Immature natural killer cell (primary cell): ENCODE data around the gene KLK15. TPM values are rescaled to one million over a fixed set of nuclear protein-coding genes. Genes with fewer than 3 reads are reported as not detected.

ENCODE experiments used
- DNase-seq, 3 donors: peaks; one replicate each; pipeline ENCODE4 v3.0.0; 2022; ENCODE audit warnings: mixed read lengths in 1 of 3
- H3K27ac Mint-ChIP-seq, 6 donors: one replicate each; pipeline ENCODE4 v1.8.0; 2020; ENCODE audit warnings: mixed read lengths in 6 of 6, mild to moderate bottlenecking in 5 of 6, inconsistent platforms in 4 of 6, moderate library complexity in 3 of 6
- H3K27me3 Mint-ChIP-seq, 3 donors: one replicate each; pipeline ENCODE4 v1.8.0; 2020 to 2021; ENCODE audit warnings: low read depth in 3 of 3, mild to moderate bottlenecking in 3 of 3, mixed read lengths in 3 of 3, moderate library complexity in 3 of 3, inconsistent platforms in 1 of 3
- H3K36me3 Mint-ChIP-seq, 3 donors: one replicate each; pipeline ENCODE4 v1.8.0; 2020; ENCODE audit warnings: mixed read lengths in 3 of 3, inconsistent platforms in 2 of 3, mild to moderate bottlenecking in 2 of 3
- H3K4me1 Mint-ChIP-seq, 2 donors: one replicate each; pipeline ENCODE4 v1.8.0; 2020; ENCODE audit warnings: inconsistent platforms in 2 of 2, mild to moderate bottlenecking in 2 of 2, mixed read lengths in 2 of 2, moderate library complexity in 1 of 2
- H3K4me3 Mint-ChIP-seq, 5 donors: one replicate each; pipeline ENCODE4 v1.8.0; 2020; ENCODE audit warnings: mild to moderate bottlenecking in 5 of 5, mixed read lengths in 5 of 5, inconsistent platforms in 3 of 5, moderate library complexity in 3 of 5
- H3K9me3 Mint-ChIP-seq, 6 donors: one replicate each; pipeline ENCODE4 v1.8.0; 2020; ENCODE audit warnings: mild to moderate bottlenecking in 6 of 6, mixed read lengths in 6 of 6, inconsistent platforms in 4 of 6, moderate library complexity in 3 of 6
- polyA plus RNA-seq, 3 donors: library from polyadenylated mRNA; unstranded; fragments of 300-500 nt; fragmentation: Illumina TruSeq; gene quantifications; one replicate each; pipeline ENCODE4 v1.2.3, GENCODE V29; 2021

KLK15 gene
- polyA plus RNA-seq, 3 donors from 2014 or later, result not detected

GRCh38 chr19:50777830-50778303 lies 55.5 kb downstream of the KLK15 start:
- Mint-ChIP-seq H3K27ac (no peak overlapping the region), H3K27me3 (peaks cover 9 to 37% (median 14%) of the 10 kb centered on the region in 3 donors), H3K4me3 (no peak overlapping the region), H3K36me3 (no peaks in the 10 kb centered on the region), H3K9me3 (no peaks in the 10 kb centered on the region), H3K4me1 (no peaks in the 10 kb centered on the region)
- DNase-seq, result no peak

- no peak for DNase-seq
- Mint-ChIP-seq H3K27me3 (peaks cover 9 to 37% (median 9%) of the 10 kb centered on the region in 3 donors), H3K36me3 (no peaks in the 10 kb centered on the region), H3K4me3 (no peak overlapping the region), H3K9me3 (no peaks in the 10 kb centered on the region), H3K4me1 (no peaks in the 10 kb centered on the region), H3K27ac (no peak overlapping the region)
These were observed 56.1 kb downstream of the KLK15 start for GRCh38 chr19:50777261-50777660.

GRCh38 chr19:50776131-50776530 lies 57.2 kb downstream of the KLK15 start:
- Mint-ChIP-seq H3K36me3 (no peaks in the 10 kb centered on the region), H3K4me1 (no peaks in the 10 kb centered on the region), H3K27ac (no peak overlapping the region), H3K4me3 (no peak overlapping the region), H3K27me3 (peaks cover 9 to 34% (median 9%) of the 10 kb centered on the region in 3 donors), H3K9me3 (no peaks in the 10 kb centered on the region)
- no peak for DNase-seq

Other genes with a start within 250 kb of the KLK15 start
- gene SYT3, start 193.7 kb downstream of the KLK15 start, polyA plus RNA-seq, result under 1 TPM in 1 of 3 donors, not detected in 2; 0.22 TPM
- gene C19orf81, start 184.1 kb downstream of the KLK15 start, polyA plus RNA-seq, result 1 to 10 TPM in 1 of 3 donors, not detected in 2; 1.8 TPM
- not detected for gene SHANK1, start 113.8 kb downstream of the KLK15 start, polyA plus RNA-seq
- 1 to 10 TPM; 1.4 to 4.6 (median 4.2) TPM for gene CLEC11A, start 110.2 kb downstream of the KLK15 start, polyA plus RNA-seq
- not detected for gene GPR32, start 63.1 kb downstream of the KLK15 start, polyA plus RNA-seq
- not detected for gene ACP4, start 43.2 kb downstream of the KLK15 start, polyA plus RNA-seq
- not detected for gene KLK1, start 9.8 kb downstream of the KLK15 start, polyA plus RNA-seq
- gene KLK3, start 21.3 kb upstream of the KLK15 start, polyA plus RNA-seq, result not detected
- not detected for gene KLK2, start 39.9 kb upstream of the KLK15 start, polyA plus RNA-seq
- not detected for gene KLK4, start 77.8 kb upstream of the KLK15 start, polyA plus RNA-seq
- gene KLK5, start 119.5 kb upstream of the KLK15 start, polyA plus RNA-seq, result not detected
- not detected for gene KLK6, start 136.0 kb upstream of the KLK15 start, polyA plus RNA-seq
- gene KLK7, start 150.3 kb upstream of the KLK15 start, polyA plus RNA-seq, result not detected
- not detected for gene KLK8, start 168.0 kb upstream of the KLK15 start, polyA plus RNA-seq
- not detected for gene KLK10, start 186.1 kb upstream of the KLK15 start, polyA plus RNA-seq
- not detected for gene KLK11, start 193.0 kb upstream of the KLK15 start, polyA plus RNA-seq
- gene KLK12, start 201.4 kb upstream of the KLK15 start, polyA plus RNA-seq, result not detected
- gene KLK13, start 231.5 kb upstream of the KLK15 start, polyA plus RNA-seq, result not detected
- gene KLK14, start 249.3 kb upstream of the KLK15 start, polyA plus RNA-seq, result not detected